GM18868 (cell line): Measurements from ENCODE around the gene UFC1.
A peak's percentile ranks its signal among the peaks of the same experiment; 100 is the strongest.

Experiments
- ATAC-seq: cut with Tn5 transposase; IDR thresholded peaks from one replicate; pipeline ENCODE4 v1.9.1; 2021; ENCODE audit warnings: mild to moderate bottlenecking, moderate library complexity; ENCODE audit not compliant: unreplicated experiment

The UFC1 gene

DNA sequence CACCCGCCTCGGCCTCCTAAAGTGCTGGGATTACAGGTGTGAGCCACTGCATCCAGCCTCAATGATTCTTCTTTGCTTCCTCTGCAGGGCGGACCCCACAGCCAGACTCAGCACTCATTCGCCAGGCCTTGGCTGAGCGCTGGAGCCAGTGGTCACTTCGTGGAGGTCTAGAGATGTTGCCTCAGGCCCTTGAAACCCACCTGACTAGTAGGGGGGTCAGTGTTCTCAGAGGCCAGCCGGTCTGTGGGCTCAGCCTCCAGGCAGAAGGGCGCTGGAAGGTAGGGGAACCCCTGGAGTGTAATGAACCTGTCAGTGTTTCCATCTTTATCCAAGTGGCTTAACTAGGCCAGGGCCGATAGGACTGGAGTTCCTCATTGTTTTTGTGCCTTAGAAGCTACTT lies 15.1 kb downstream of the UFC1 start:
- no peak for ATAC-seq

DNA sequence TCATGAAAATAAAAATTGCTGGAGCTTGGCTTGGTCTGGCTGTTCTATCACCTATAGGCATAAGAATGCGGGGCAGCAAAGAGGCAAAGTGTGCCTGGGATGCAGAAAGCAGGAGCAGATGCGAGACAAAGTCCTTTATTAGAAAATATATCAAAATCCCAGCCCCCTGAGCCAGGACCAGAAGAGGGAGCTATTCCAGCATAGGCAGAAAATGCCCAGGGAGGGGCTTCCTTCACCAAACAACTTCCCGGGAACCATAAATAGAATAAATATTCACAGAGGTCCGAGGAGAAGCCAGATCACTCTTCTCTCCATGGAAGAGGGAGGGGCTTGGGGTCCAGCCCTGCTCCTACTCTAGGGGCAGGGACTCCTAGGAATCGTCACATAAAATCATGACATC lies 17.4 kb downstream of the UFC1 start:
- no peak for ATAC-seq

DNA sequence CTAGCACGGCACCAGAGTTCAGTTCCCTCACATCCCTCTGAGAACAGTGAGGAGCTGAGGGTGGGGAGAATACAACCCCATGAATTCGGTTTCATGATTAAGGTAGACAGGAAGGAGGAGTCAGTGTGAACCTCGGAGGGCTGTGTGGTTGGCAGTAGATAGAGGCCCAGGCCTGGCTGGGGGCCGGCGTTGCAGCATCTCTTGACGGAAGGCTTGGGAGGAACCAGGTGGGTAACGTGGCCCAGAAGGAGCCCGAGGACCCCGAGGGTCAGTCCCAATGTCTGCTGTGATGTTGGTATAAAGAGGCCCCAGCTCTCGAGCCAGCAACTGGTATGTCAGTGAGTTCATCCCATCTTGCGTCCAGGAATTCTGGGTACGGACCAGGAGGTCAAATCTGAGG lies 17.9 kb downstream of the UFC1 start:
- no peak for ATAC-seq

DNA sequence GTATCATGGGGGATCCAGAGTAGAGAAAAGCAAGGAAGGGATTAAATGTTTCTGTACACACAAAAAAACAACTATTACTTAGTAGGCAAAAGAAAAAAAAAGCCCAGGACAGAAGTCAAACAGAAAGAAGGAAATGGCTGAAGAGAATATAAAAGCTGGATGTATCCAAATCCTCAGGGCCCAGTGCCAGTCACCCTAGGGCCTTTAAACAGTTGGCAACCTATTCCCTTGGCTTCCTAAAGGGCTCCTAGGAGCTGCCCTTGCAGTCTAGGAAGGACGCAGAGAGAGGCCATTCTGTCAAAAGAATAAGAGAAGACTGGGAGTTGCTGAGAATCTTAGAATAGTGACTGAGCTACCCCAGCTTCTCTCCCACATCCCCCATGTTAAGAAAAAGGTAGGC lies 18.6 kb downstream of the UFC1 start:
- no peak for ATAC-seq

DNA sequence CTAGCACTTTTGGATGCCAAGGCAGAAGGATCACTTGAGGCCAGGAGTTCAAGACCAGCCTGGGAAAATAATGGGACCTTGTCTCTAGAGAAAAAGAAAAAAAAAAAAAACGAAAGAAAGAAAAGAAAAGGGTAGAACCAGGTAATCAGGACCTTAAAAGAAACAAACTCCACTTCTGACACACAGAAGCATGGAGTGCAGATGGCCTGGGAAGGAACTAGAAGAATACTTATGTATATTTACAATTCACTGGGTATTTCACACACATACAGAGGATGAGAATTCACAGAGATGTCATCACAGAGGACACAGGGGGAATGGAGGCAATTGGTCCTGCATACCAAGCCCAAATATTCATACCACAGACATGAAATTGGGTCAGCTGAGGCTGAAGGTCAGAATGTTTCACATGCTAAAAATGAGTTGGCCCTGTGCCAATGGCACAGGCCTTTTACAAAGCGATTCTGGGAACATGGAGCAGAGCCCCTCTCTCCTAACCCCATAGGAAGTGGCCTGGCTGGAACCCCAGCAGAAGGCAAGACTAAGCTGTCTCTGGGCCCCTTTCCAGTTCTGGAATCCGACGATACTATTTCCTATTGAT lies 19.1 kb downstream of the UFC1 start:
- ATAC-seq = no peak

DNA sequence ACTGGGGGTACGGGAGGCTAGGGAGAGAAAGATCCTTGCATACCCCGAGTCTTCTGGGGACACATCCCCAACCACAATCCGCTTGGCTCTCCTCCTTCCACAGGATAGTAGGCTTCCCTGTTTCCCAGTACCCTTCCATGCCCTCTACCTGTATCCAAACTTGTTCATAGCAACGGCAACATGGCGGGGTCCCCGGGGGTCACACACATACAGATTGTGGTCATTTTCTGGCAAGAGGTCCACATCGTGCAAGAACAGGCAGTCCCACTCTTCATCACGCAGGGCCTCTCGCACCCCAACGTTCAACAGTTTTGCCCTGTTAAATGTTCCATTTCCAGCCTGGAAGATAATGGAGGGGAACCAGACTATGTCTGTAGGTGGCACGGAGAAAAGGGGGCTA lies 19.9 kb downstream of the UFC1 start:
- no peak for ATAC-seq

DNA sequence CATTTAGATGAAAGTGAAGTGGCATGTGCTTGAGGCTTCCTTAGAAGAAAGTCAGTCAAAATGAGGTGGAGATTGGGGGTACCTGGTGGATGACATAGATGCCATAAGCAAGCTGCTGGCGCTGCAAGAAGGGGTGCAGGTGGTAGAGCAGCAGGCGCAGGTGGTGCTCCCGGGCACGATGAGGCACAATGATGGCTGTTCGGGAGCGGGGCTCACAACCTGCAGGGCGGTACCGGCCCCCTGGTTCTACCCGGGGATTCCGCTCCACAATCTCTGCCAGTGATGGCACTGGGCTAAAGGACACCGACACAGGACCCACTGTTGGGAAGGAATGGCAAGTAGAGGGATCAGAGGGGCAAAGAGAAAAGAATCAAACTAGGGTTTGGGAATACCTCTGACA lies 21.1 kb downstream of the UFC1 start:
- no peak for ATAC-seq

DNA sequence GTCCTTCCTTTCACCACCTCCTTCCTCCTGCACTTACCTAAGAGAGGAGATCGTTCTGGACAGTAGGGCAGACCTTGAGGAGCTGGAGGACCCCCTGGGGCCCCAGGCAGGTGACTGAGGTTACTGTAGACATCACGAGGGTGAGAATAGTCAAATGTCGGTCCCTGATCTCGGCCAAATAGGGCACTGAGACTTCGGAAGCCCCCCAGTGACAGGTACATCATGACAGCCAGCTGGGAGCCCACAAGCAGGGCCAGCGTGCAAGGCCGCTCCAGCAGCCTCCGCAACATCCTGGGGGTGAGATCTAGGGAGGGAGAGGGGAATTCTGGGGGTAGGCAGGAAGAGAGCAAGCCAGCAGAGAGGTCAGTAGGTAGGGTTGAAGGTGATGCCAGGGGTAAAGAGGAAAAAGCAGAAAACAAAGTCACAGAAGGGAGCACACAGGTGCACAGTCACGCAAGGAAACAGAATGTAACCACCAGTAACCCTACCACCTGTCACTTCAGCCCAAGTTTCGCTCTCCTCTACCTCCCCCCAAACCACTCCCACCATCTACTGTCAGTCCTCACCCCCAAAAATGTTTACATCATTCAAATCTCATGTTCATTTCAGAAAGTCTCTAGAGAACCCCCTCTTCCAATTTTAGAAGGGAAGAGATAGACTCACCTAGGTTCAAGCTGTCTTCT lies 22.1 kb downstream of the UFC1 start:
- no peak for ATAC-seq

DNA sequence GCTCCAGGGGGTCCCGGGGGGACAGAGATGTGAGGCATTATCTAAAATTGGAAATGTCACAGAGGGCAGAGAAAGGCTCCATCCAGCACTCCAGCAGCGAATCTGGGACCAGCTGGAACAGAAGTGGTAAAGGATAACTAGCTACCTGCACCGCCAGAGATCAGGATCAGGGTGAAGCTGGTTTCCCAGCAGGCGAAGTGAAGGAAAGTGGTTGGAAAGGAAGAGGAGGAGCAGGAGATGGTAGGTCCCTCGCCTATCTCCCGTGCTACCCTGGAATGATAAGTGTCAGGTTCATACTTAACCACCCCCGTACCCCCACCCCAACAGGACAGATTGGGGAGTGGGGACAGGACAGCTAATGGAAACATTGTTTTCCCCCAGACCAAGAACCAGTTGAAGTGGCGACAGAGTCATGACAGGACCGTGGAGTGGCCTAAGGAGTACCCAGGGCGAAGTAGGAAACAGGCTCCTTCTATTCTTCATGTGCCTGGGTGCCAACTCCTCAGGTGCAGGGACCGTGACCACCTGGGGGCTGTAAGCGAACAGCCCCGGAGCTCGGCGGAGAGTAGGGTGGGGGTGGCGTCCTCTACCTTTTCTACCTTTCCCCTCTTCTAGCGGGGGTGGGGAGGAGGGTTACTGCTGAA lies 22.8 kb downstream of the UFC1 start:
- no peak for ATAC-seq

DNA sequence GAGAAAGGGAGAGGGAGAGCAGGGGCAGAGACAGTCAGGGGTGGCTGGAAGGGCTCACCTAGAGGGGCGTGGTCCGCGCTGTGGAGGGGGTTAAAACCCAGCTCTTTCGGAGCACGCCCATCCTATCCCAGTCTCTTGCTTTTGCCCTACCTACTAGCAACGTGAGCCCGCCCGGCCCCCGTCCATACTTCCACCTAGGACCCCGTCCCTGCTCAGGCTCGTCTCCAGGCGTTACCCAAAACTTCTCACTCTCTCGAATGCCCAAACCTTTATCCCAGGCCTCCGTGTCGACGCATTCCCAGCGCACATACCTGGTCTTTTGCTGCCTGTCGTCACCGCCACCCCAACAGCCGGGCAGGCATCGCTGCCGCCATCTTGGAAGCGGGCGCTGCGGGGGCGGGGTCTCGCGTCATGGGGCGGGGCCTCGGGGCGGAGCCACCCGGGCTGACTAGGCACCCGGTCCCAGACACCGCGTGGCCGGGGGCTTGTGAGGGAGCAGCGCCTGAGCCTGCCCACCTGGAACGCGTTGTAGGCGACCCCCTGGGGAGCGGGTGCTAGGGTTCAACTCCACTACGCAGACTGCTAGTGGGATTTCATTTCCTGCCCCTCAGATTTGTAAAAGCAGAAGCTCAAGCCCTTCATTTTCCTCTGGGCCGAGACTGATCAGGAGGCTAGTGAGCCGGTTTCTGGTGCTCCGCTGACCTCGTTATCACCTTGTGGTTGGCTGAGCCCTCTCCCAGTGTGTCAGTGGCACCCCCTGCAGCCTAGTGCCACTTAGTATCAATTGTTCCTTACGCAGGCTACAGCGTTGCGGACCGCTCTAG lies 23.5 kb downstream of the UFC1 start, which contains the start of gene B4GALT3:
Gene B4GALT3 (minus strand): TSS at position 396 of the 824 bp plus-strand sequence. CDS start 1,447 bp downstream, outside the sequence.
- peak; percentile 89 for ATAC-seq

DNA sequence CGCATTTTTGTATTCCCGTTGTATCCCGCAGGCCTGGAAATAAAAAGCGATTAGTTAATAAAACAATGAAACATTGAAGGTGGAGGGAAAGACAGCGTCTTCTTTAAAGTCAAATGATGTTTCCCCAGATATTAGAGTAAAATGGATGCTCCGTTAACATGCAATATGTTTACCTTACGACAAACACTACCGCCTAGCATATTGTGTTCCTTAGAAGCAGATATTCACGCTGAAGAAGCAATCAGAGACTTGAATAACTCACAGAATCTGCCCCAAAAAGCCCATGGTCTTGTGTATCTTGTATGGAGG lies 24.1 kb downstream of the UFC1 start:
- ATAC-seq = no peak

DNA sequence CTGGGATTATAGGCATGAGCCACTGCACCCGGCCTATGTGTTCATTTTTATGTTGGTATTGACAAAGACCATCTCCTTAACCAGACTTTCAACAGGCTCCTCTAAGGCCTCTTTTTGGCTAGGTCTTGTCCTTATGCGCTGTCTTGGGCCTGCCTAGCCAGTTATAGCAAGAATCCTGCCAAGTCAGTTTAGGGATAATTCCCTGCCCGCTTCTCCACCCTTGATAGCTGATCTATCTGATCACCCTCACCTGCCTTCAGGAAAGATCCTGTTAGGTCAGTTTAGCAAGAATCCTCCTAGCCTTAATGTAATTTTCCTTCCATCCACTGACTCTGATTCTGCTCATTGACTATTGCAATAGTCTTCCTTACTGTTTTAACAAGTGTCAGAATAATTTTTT lies 25.9 kb downstream of the UFC1 start:
- no peak for ATAC-seq

DNA sequence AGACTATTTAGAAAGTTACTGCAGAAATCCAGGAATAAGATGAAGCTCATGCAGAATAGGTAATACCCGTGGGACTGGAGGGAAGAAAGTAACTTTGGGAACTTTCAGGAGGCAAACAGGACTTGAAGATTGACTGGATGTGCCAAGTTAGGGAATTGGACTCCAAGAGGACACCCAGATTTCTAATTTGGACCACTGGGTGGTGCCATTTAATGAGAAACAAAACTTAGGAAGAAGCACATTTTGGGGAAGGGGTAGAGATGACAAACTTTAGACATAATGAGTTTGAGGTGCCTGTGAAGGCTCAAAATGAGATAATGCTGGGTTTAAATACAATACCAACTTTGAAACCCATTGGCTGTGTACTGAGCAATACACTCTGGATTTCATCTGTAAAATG lies 26.9 kb downstream of the UFC1 start:
- ATAC-seq = no peak

DNA sequence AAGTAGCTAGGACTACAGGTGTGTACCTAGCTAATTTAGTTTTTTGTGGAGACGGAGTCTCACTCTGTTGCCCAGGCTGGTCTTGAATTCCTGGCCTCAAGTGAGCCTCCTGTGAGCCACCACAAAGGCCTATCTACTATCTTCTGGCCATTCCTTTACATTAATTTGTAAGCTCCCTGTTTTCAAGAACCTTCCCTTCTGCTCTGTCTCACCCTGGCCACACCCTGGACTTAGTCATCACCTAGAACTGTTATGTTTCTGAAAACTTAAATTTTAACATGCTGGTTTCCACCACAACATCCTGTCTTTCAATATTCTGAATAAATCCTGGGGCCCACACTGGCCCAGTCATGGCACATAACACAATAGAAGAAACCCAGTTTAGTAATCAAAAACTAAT lies 28.4 kb downstream of the UFC1 start:
- ATAC-seq = peak; percentile 31

DNA sequence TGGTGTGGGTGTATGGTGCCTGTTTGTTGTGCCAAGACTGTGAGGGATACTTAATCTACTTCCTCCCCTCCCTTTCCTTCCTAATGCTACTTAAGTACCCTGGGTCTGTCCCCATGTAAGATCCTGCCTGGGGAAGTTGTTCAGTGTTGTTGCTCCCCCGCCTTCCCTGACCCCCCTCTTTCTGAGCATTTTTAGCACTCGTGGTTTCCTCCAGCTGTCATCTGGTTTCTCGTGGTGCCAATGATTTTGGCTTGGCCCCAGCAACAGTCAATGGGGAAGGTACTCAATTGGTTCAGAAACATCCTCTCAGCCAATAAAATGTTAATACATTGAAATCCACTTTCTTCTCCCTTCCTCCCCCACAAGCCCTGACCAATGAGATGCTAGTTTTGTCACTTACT lies 31.5 kb downstream of the UFC1 start:
- ATAC-seq = peak; percentile 64

DNA sequence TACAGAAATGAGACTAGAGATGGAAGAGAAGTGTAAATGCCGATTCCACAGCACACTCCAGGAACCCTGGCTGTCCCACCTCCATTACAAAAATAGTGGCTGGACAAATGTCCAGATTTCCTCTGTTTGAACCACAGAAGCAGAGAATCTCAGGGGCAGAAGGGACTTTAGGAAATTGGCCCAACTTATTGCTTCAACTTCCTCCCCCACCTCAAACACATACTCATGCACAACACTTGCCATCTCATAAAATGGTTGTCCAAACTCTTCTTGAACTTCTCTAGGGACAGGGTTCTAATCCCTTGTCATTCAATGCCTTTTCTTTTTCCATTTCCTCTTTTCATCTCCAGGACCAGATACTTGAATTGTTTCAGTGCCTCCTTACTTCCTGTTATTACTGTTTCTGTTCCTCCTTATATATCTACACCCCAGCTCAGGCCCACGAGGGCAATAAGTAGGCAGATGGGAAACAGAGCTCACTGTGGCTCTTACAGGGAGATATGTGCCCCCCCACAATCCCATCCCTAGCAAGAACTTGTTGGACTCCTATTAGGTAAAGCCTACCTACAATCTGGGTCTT lies 32.0 kb downstream of the UFC1 start:
- ATAC-seq = peak; percentile 31

DNA sequence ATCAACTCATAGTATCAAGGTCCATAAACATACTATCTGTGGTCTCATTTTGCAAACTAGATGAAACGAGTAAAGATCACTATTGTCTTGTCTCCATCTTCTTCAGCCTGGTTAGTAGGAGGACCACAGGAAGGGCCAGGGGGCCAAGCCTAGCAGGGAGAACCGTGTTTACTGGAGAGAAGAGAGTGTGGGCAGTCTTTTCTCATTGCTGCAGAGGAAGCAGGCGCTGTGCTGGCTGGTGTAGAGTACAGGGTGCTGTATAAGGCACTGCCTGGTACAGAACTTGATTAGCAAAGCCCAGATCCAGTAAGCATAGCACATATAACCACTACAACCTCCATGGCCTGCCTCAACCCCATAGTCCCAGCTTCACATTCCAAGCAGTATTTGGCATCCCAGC lies 33.5 kb downstream of the UFC1 start:
- ATAC-seq = no peak

DNA sequence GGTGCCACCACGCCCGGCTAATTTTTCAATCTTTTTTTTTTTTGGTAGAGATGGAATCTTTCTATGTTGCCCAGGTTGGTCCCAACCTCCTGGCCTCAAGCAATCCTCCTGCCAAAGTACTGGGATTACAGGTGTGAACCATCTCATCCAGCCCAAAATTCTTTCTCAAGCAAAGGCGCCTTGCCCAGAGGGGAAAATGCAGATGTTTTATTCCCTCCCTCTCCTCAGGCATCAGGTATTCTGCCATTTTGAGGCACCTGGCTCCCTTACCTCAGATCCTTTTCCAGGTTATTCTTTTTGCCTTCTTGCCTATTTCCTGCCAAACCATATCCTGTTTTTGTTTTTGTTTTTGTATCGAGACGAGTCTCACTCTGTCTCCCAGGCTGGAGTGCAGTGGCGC lies 34.6 kb downstream of the UFC1 start:
- no peak for ATAC-seq

DNA sequence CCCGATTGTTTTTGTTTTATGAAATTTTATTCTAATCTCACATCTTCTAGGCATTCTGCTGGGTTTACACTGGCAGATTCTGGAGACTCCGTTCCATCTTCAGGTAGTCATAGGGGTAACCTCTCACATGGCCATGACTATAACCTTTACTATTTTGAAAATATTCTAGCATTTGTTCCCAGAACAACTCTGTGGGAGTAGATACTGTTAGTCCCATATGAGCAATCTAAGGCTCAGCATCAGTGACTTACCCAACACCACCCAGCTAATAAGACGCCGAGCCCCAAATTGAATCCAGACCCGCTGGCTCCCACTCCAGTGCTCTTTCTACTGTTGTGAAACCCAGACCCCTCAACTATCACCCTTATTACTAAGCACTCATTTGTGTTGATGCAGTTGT lies 35.3 kb downstream of the UFC1 start:
- no peak for ATAC-seq

DNA sequence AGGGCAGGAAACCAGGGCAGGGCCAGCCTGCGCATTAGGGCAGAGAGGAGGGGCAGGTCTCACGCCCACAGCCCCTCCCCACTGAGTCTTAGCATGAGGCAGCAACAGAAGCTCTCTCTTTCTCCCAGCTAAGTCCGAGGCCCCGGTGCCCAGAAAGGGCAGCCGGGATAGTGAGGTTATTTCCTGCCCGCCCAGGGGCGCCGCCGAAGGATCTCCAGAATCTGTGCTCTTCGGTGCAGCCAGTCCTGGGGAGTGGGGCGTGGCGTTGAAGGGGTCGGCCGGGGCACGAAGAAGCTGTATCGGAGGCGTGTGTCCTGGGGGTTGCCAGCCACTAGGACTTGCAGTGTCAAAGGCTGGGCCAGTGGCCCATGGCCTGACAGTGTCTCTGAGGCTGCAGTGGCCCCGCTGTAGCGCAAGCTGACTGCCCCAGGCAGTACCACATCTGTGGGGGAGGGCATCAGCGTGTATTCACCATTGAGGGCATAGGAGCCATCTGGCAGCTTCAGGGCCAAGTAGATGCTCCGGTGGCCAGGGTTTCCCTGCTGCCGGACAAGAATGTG lies 37.3 kb downstream of the UFC1 start:
- ATAC-seq = no peak

DNA sequence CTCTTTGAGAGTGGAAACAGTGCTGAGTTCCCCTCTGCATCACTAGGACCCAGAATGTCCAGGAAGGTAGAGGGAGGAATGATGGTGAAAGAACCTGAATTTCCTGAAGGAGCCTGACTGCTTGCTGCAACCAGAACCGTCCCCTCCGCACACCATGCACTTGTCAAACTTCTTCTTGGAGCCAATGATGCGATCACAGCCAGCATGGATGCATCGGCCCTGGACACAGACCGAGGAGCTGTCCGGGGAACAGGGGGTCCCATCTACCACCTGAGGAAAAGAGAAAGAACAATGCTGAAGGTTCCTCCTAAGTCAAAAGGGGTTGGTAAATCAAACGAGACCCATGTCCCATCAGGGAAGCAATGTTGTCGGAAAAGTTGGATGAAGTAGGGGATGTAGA lies 38.2 kb downstream of the UFC1 start:
- no peak for ATAC-seq
